HCT116 (cell line): ENCODE measurements around the gene NDUFS1. TPM values are rescaled to one million over a fixed set of nuclear protein-coding genes. Genes with fewer than 3 reads are reported as not detected.

Experiments used
- ATAC-seq: fragments of 200-7000 bp; cut with Tn5 transposase; 2 replicates; pipeline ENCODE4 v1.9.1; 2020; ENCODE audit warnings: mild to moderate bottlenecking, moderate library complexity
- BruUV-seq: library from RNA; stranded (reverse); fragments of 400-500 nt; replicated peaks from 2 replicates; lab custom pipeline; 2021; lab: Mats Ljungman, UMichigan
- CTCF ChIA-PET: fragments of 300-600 bp; sonication (Branson Sonifier 250); formaldehyde crosslinking; loops from one replicate; lab custom pipeline; 2021; ENCODE audit warnings: antibody characterized with exemption; lab: Charles Lee
- POLR2A ChIA-PET: fragments of 300-600, 350-600 bp; sonication (Branson Sonifier 250); formaldehyde crosslinking; loops from one replicate; lab custom pipeline; 2021; ENCODE audit warnings: antibody characterized with exemption; lab: Charles Lee
- RAD21 ChIA-PET, 2 experiments: fragments of 300-600 bp; sonication (Branson Sonifier 250); formaldehyde crosslinking; loops; one replicate each; lab custom pipeline; 2023; ENCODE audit warnings: low total read pairs in 2 of 2; ENCODE audit not compliant: uncharacterized antibody in 2 of 2, unreplicated experiment in 2 of 2, low non-redundant PET in 1 of 2; lab: Charles Lee
- DNase-seq: peaks from one replicate; pipeline ENCODE4 v3.0.0-alpha.2; 2010; ENCODE audit warnings: low read depth, low spot score
- H2AFZ ChIP-seq: fragments of 200-600 bp; shearing (Covaris generic), sonication (generic); 2 replicates; pipeline ENCODE4 v1.6.1; 2017; ENCODE audit warnings: low read depth, mixed run types, mixed read lengths, antibody characterized with exemption, low read length; ENCODE audit not compliant: poor library complexity, severe bottlenecking
- H3K27ac ChIP-seq: 2 replicates; pipeline ENCODE4 v1.5.1; 2012; ENCODE audit warnings: low read depth, low read length
- H3K27me3 ChIP-seq: fragments of 200-600 bp; sonication (generic); 2 replicates; pipeline ENCODE4 v1.6.1; 2016; ENCODE audit warnings: mixed run types, low read length, mixed read lengths; ENCODE audit not compliant: insufficient read depth
- H3K36me3 ChIP-seq, 2 experiments: fragments of 200-500 bp in 1 of 2; fragments of 200-600 bp in 1 of 2; sonication (Bioruptor generic) in 1 of 2; sonication (generic) in 1 of 2; 2 replicates each; pipeline versions ENCODE4 v1.5.1 to v1.6.1; 2014 to 2016; ENCODE audit warnings: low read length in 2 of 2, inconsistent platforms in 1 of 2, mixed read lengths in 1 of 2, mixed run types in 1 of 2; ENCODE audit not compliant: insufficient read depth in 2 of 2, control insufficient read depth in 1 of 2
- H3K4me1 ChIP-seq, 2 experiments: fragments of 200-600 bp in 1 of 2; sonication (generic) in 1 of 2; 2 replicates each; pipeline versions ENCODE4 v1.5.1 to v1.6.1; 2012 to 2017; ENCODE audit warnings: low read length in 2 of 2, inconsistent platforms in 1 of 2, mild to moderate bottlenecking in 1 of 2, mixed read lengths in 1 of 2, mixed run types in 1 of 2, moderate library complexity in 1 of 2; ENCODE audit not compliant: insufficient read depth in 2 of 2, control insufficient read depth in 1 of 2
- H3K4me2 ChIP-seq: fragments of 200-600 bp; sonication (generic); 2 replicates; pipeline ENCODE4 v1.6.1; 2017; ENCODE audit warnings: mixed run types, low read length, mixed read lengths
- H3K4me3 ChIP-seq, 2 experiments: fragments of 200-600 bp in 1 of 2; sonication (generic) in 1 of 2; replicated peaks in 1 of 2; 2 replicates each; pipeline ENCODE4 v1.5.1; 2011 to 2016; ENCODE audit warnings: low read length in 2 of 2, control low read depth in 1 of 2, low read depth in 1 of 2, mild to moderate bottlenecking in 1 of 2, mixed read lengths in 1 of 2, mixed run types in 1 of 2
- H3K79me2 ChIP-seq: fragments of 200-600 bp; sonication (generic); 2 replicates; pipeline ENCODE4 v1.6.1; 2017; ENCODE audit warnings: mild to moderate bottlenecking, mixed run types, low read length, moderate library complexity, mixed read lengths; ENCODE audit not compliant: insufficient read depth
- H3K9ac ChIP-seq: fragments of 200-600 bp; sonication (generic); 2 replicates; pipeline ENCODE4 v1.6.1; 2016; ENCODE audit warnings: low read length, mixed read lengths
- H3K9me2 ChIP-seq: fragments of 200-600 bp; sonication (generic), shearing (Covaris generic); 2 replicates; pipeline ENCODE4 v1.6.1; 2017; ENCODE audit warnings: mixed run types, mild to moderate bottlenecking, moderate library complexity; ENCODE audit not compliant: insufficient read depth
- H3K9me3 ChIP-seq, 2 experiments: fragments of 200-500 bp in 1 of 2; fragments of 200-600 bp in 1 of 2; sonication (Bioruptor generic) in 1 of 2; sonication (generic) in 1 of 2; 2 replicates each; pipeline ENCODE4 v1.6.1; 2014 to 2017; ENCODE audit warnings: low read length in 2 of 2, mixed read lengths in 2 of 2, inconsistent platforms in 1 of 2, low read depth in 1 of 2, mild to moderate bottlenecking in 1 of 2, mixed run types in 1 of 2, moderate library complexity in 1 of 2; ENCODE audit not compliant: control insufficient read depth in 1 of 2, insufficient read depth in 1 of 2
- H4K20me1 ChIP-seq: fragments of 200-600 bp; sonication (generic), shearing (Covaris generic); 2 replicates; pipeline ENCODE4 v1.6.1; 2017; ENCODE audit warnings: mixed run types, mild to moderate bottlenecking, moderate library complexity; ENCODE audit not compliant: insufficient read depth
- CBX3 ChIP-seq: IDR thresholded peaks from 2 replicates; pipeline ENCODE4 v1.6.1; 2012; ENCODE audit warnings: low read depth
- CEBPB ChIP-seq: IDR thresholded peaks from 2 replicates; pipeline ENCODE4 v1.6.1; 2012; ENCODE audit warnings: low read depth
- EGR1 ChIP-seq: IDR thresholded peaks from 2 replicates; pipeline ENCODE4 v1.6.1; 2012; ENCODE audit warnings: low read depth
- ELF1 ChIP-seq: IDR thresholded peaks from 2 replicates; pipeline ENCODE4 v1.6.1; 2012; ENCODE audit warnings: low read depth, borderline replicate concordance
- EZH2 ChIP-seq: fragments of 200-600 bp; sonication (generic); IDR thresholded peaks from 2 replicates; pipeline ENCODE4 v1.6.1; 2017; ENCODE audit warnings: antibody characterized with exemption, mixed run types
- EZH2phosphoT487 ChIP-seq: fragments of 200-600 bp; IDR thresholded peaks from 2 replicates; pipeline ENCODE4 v1.6.1; 2018; ENCODE audit warnings: antibody characterized with exemption, borderline replicate concordance
- POLR2A ChIP-seq: IDR thresholded peaks from 2 replicates; pipeline ENCODE4 v1.7.0; 2011; ENCODE audit warnings: borderline replicate concordance; ENCODE audit not compliant: insufficient read depth, insufficient read length; ENCODE audit errors: extremely low read depth
- POLR2AphosphoS5 ChIP-seq: IDR thresholded peaks from 2 replicates; pipeline ENCODE4 v1.6.1; 2011; ENCODE audit warnings: mild to moderate bottlenecking, low read depth, low read length, moderate library complexity
- RAD21 ChIP-seq: IDR thresholded peaks from 2 replicates; pipeline ENCODE4 v1.6.1; 2012; ENCODE audit warnings: low read depth, mild to moderate bottlenecking
- SP1 ChIP-seq: IDR thresholded peaks from 2 replicates; pipeline ENCODE4 v1.6.1; 2012; ENCODE audit warnings: low read depth
- SRF ChIP-seq: IDR thresholded peaks from 2 replicates; pipeline ENCODE4 v1.6.1; 2012; ENCODE audit warnings: low read depth
- TCF7L2 ChIP-seq: IDR thresholded peaks from 2 replicates; pipeline ENCODE4 v1.7.0; 2011; ENCODE audit warnings: borderline replicate concordance, inconsistent platforms; ENCODE audit not compliant: insufficient read depth, insufficient read length; ENCODE audit errors: extremely low read depth
- YY1 ChIP-seq: IDR thresholded peaks from 2 replicates; pipeline ENCODE4 v1.6.1; 2011; ENCODE audit warnings: low read length, low read depth, moderate library complexity, mild to moderate bottlenecking; ENCODE audit not compliant: insufficient replicate concordance; ENCODE audit errors: extremely low read depth
- ZFX ChIP-seq: fragments of 450-650 bp; IDR thresholded peaks from 2 replicates; pipeline ENCODE4 v1.6.1; 2017
- intact Hi-C: fragments of 100-400 bp; cut with micrococcal nuclease; formaldehyde crosslinking; loops from 2 replicates; pipeline ENCODE4 v1.10.0; 2022
- total RNA-seq: library from RNA; stranded (reverse); gene quantifications from one replicate; pipeline ENCODE4 v1.2.1, GENCODE V29; 2021; ENCODE audit not compliant: unreplicated experiment
- TF ChIP-seq, protein P1 (sequence below): IDR thresholded peaks from 2 replicates; pipeline ENCODE4 v1.6.1; 2012; ENCODE audit warnings: low read depth
- TF ChIP-seq, protein P2 (sequence below), 3 experiments: fragments of 200-600 bp in 1 of 3; sonication (generic) in 1 of 3; IDR thresholded peaks in 2 of 3; conservative IDR thresholded peaks in 1 of 3; 2 replicates each; pipeline ENCODE4 v1.5.1; 2012 to 2017; ENCODE audit warnings: low read depth in 2 of 3, low read length in 2 of 3, antibody characterized with exemption in 1 of 3, borderline replicate concordance in 1 of 3, control low read depth in 1 of 3, mild to moderate bottlenecking in 1 of 3, mixed read lengths in 1 of 3, mixed run types in 1 of 3, moderate library complexity in 1 of 3; ENCODE audit not compliant: insufficient read depth in 1 of 3

Gene NDUFS1
- total RNA-seq, 1 experiment from 2014 or later = 86.6 TPM

DNA sequence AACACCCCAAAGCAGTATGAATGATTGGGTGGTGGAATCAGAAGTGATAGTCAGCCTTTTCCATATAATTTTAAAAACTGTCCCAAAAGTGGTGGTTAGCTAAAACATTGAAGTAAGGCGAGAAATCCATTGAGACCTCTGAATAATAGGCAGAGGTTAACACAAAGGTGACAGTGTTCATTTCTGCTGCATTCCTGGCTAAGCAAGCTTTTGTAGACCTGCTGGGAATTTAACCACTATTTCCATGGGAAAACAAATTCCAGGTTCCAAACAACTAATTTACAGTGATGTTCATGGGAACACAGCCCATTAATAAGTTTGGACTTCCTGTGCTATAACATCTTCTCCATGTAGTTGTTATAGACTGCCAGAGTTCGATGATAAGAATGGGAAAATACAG is 66.9 kb downstream of the NDUFS1 start:
- Histone ChIP-seq H2AFZ (no peak overlapping the region), H3K27ac (no peak overlapping the region), H3K27me3 (no peaks in the 10 kb centered on the region), H3K9me3 (no peaks in the 10 kb centered on the region), H3K79me2 (peaks cover 2% of the 10 kb centered on the region; the same call in 1 of the 2 replicates), H3K4me2 (no peak overlapping the region), H3K9me2 (no peaks in the 10 kb centered on the region), H3K4me3 (no peak overlapping the region), H4K20me1 (no peaks in the 10 kb centered on the region; the same call in 1 of the 2 replicates), H3K4me1 (peaks cover 4 to 6% of the 10 kb centered on the region in 2 experiments; a peak in 3 of 4 replicates), H3K9ac (no peak overlapping the region), H3K36me3 (no peaks in the 10 kb centered on the region)
- POLR2A ChIA-PET = no interaction called here
- intact Hi-C loops = no loop called here
- ATAC-seq = no peak
- CTCF ChIA-PET = no interaction called here
- BruUV-seq = no TSS peak
- RAD21 ChIA-PET = no interaction called here
- TF ChIP-seq CEBPB = no peak
- TF ChIP-seq, protein P1, sequence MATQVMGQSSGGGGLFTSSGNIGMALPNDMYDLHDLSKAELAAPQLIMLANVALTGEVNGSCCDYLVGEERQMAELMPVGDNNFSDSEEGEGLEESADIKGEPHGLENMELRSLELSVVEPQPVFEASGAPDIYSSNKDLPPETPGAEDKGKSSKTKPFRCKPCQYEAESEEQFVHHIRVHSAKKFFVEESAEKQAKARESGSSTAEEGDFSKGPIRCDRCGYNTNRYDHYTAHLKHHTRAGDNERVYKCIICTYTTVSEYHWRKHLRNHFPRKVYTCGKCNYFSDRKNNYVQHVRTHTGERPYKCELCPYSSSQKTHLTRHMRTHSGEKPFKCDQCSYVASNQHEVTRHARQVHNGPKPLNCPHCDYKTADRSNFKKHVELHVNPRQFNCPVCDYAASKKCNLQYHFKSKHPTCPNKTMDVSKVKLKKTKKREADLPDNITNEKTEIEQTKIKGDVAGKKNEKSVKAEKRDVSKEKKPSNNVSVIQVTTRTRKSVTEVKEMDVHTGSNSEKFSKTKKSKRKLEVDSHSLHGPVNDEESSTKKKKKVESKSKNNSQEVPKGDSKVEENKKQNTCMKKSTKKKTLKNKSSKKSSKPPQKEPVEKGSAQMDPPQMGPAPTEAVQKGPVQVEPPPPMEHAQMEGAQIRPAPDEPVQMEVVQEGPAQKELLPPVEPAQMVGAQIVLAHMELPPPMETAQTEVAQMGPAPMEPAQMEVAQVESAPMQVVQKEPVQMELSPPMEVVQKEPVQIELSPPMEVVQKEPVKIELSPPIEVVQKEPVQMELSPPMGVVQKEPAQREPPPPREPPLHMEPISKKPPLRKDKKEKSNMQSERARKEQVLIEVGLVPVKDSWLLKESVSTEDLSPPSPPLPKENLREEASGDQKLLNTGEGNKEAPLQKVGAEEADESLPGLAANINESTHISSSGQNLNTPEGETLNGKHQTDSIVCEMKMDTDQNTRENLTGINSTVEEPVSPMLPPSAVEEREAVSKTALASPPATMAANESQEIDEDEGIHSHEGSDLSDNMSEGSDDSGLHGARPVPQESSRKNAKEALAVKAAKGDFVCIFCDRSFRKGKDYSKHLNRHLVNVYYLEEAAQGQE = no peak
- TF ChIP-seq ELF1 = no peak
- no peak for TF ChIP-seq POLR2AphosphoS5
- no peak for TF ChIP-seq CBX3
- no peak for TF ChIP-seq POLR2A
- no peak for TF ChIP-seq EGR1
- no peak for TF ChIP-seq SRF
- TF ChIP-seq SP1 = no peak
- no peak for TF ChIP-seq YY1
- TF ChIP-seq ZFX = no peak
- TF ChIP-seq RAD21 = no peak
- TF ChIP-seq EZH2 = no peak
- no peak for TF ChIP-seq EZH2phosphoT487
- TF ChIP-seq TCF7L2 = no peak
- TF ChIP-seq, protein P2, sequence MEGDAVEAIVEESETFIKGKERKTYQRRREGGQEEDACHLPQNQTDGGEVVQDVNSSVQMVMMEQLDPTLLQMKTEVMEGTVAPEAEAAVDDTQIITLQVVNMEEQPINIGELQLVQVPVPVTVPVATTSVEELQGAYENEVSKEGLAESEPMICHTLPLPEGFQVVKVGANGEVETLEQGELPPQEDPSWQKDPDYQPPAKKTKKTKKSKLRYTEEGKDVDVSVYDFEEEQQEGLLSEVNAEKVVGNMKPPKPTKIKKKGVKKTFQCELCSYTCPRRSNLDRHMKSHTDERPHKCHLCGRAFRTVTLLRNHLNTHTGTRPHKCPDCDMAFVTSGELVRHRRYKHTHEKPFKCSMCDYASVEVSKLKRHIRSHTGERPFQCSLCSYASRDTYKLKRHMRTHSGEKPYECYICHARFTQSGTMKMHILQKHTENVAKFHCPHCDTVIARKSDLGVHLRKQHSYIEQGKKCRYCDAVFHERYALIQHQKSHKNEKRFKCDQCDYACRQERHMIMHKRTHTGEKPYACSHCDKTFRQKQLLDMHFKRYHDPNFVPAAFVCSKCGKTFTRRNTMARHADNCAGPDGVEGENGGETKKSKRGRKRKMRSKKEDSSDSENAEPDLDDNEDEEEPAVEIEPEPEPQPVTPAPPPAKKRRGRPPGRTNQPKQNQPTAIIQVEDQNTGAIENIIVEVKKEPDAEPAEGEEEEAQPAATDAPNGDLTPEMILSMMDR (IDR thresholded peaks at IDR 0.05 in 2 of 3, conservative IDR thresholded peaks at IDR 0.05 in 1 of 3; ENCODE audit: borderline replicate concordance in 1 of 3, insufficient read depth in 1 of 3, low read depth in 2 of 3, low read length in 2 of 3) = no peak
- DNase-seq = no peak
